Measurements from ENCODE around the gene FTSJ1. TPM values are rescaled to one million over a fixed set of nuclear protein-coding genes. Genes with fewer than 3 reads are reported as not detected.
A peak's percentile ranks its signal among the peaks of the same experiment; 100 is the strongest.

FTSJ1 gene
- total RNA-seq, 1 experiment from 2014 or later: 61.3 TPM

DNA sequence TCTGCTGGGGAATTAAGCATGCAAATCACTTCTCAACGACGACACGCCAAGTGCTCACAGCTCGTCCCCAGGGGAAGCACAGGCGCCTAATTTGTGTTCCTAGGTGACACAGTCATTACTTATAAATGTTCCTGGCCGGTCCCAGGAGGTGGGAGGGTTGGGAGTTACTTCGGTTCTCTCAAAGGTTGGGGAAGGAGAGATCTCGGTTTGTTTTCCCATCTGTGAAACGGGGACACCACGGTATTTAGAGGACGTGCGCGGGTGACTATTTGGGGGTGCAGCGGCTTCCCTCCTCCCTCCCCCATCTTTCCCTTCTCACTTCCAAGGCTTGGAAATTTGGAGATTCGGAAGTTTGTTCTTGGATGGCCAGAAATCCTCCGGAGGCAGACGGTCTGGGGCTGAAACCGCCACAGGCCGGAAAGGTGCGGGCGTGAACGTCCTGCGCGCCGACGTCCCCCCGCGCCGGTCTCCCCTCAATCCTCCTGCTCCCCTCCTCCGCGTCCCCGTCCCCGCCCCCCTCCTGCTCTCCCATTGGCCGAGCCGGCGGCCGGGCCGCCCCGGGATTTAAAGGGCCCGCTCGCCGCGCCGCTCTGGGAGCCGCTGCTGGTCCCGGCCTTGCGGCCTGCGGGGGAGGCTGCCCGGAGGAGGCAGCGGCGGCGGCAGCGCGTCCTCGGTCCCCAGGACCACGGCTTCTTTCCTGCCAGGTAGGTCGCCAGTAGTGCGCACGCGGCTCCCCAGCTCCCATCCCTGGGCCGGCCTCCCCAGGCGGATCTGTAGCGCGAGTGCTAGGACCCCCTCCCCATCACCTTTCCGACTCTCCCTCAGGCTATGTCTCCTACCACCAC lies 32.6 kb downstream of the FTSJ1 start, which contains the start of gene PORCN:
Gene PORCN (plus strand): TSS at position 593 of the 845 bp plus-strand sequence. CDS start 829 bp downstream, outside the sequence.
- peak; percentile 79 for DNase-seq (ENCODE audit: low spot score)
- no peaks in the 10 kb centered on the region for H3K9me3 ChIP-seq (ENCODE audit: low read depth, low read length, poor library complexity, severe bottlenecking)
- intact Hi-C loops (cut with micrococcal nuclease; ENCODE audit: unreplicated experiment): no loop called here
- peak within 1 kb of the TSS; percentile 67 for H3K27ac ChIP-seq (ENCODE audit: low read depth, low read length, poor library complexity, severe bottlenecking)
- no TSS peak for BruUV-seq (replicated peaks)
- CTCF ChIA-PET: no interaction called here
- H3K4me1 ChIP-seq (ENCODE audit: insufficient read depth, low read length, poor library complexity, severe bottlenecking): no peaks in the 10 kb centered on the region
- POLR2A ChIA-PET (ENCODE audit: low non-redundant PET): no interaction called here
- H3K27me3 ChIP-seq (replicated peaks; ENCODE audit: insufficient read depth, low read depth, low read length, poor library complexity): no peaks in the 10 kb centered on the region
- TF ChIP-seq, protein P1, sequence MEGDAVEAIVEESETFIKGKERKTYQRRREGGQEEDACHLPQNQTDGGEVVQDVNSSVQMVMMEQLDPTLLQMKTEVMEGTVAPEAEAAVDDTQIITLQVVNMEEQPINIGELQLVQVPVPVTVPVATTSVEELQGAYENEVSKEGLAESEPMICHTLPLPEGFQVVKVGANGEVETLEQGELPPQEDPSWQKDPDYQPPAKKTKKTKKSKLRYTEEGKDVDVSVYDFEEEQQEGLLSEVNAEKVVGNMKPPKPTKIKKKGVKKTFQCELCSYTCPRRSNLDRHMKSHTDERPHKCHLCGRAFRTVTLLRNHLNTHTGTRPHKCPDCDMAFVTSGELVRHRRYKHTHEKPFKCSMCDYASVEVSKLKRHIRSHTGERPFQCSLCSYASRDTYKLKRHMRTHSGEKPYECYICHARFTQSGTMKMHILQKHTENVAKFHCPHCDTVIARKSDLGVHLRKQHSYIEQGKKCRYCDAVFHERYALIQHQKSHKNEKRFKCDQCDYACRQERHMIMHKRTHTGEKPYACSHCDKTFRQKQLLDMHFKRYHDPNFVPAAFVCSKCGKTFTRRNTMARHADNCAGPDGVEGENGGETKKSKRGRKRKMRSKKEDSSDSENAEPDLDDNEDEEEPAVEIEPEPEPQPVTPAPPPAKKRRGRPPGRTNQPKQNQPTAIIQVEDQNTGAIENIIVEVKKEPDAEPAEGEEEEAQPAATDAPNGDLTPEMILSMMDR (conservative IDR thresholded peaks at IDR 0.05; ENCODE audit: low read depth, low read length): no peak
- no peak for TF ChIP-seq EZH2 (IDR thresholded peaks at IDR 0.05; ENCODE audit: borderline replicate concordance, low read depth, low read length, poor library complexity, severe bottlenecking)
- H3K4me3 ChIP-seq (ENCODE audit: low read depth, low read length, poor library complexity, severe bottlenecking): peak within 1 kb of the TSS; percentile 66
- no peaks in the 10 kb centered on the region for H3K36me3 ChIP-seq (ENCODE audit: insufficient read depth, low read length, poor library complexity, severe bottlenecking)

DNA sequence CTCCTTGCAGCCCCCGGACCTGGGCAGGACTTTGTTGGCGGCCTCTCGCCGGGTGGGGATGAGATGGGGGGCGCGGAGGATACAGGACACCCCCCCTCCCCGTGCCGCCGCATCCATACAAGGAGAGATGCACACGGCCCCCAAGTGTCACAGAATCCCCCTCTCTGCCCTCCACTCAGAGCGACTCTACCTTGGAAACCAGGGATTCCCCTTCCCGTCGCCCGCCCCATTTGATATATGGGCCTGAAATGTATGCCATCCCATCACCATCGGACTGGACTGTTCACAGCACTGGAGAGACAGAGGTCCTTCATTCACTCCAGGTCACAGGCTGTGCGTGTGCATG lies 33.2 kb downstream of the FTSJ1 start:
- H3K4me1 ChIP-seq (ENCODE audit: insufficient read depth, low read length, poor library complexity, severe bottlenecking): no peaks in the 10 kb centered on the region
- no peaks in the 10 kb centered on the region for H3K9me3 ChIP-seq (ENCODE audit: low read depth, low read length, poor library complexity, severe bottlenecking)
- no peak for DNase-seq (ENCODE audit: low spot score)
- TF ChIP-seq EZH2 (IDR thresholded peaks at IDR 0.05; ENCODE audit: borderline replicate concordance, low read depth, low read length, poor library complexity, severe bottlenecking): no peak
- TF ChIP-seq, protein P1 (conservative IDR thresholded peaks at IDR 0.05; ENCODE audit: low read depth, low read length): no peak
- peak overlapping the region; percentile 66 for H3K4me3 ChIP-seq (ENCODE audit: low read depth, low read length, poor library complexity, severe bottlenecking)
- ChIA-PET POLR2A (ENCODE audit: low non-redundant PET) (no interaction called here), CTCF (no interaction called here)
- H3K36me3 ChIP-seq (ENCODE audit: insufficient read depth, low read length, poor library complexity, severe bottlenecking): no peaks in the 10 kb centered on the region
- no peaks in the 10 kb centered on the region for H3K27me3 ChIP-seq (replicated peaks; ENCODE audit: insufficient read depth, low read depth, low read length, poor library complexity)
- BruUV-seq (replicated peaks): no TSS peak
- intact Hi-C loops (cut with micrococcal nuclease; ENCODE audit: unreplicated experiment): no loop called here
- H3K27ac ChIP-seq (ENCODE audit: low read depth, low read length, poor library complexity, severe bottlenecking): peak overlapping the region; percentile 67

DNA sequence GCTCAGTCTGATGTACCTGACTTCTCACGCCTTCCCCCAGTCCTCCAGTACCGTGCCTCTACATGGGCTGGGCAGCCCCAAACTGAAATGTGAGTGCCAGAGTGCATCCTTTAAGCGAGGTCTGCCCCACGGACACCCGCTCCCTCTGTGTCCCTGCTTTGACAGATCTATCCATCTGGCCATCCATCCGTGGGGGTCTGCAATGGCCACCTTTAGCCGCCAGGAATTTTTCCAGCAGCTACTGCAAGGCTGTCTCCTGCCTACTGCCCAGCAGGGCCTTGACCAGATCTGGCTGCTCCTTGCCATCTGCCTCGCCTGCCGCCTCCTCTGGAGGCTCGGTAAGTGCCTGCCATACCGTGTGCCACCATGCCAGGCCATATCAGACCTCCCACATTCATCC lies 33.6 kb downstream of the FTSJ1 start:
- Histone ChIP-seq H3K9me3 (ENCODE audit: low read depth, low read length, poor library complexity, severe bottlenecking) (no peaks in the 10 kb centered on the region), H3K36me3 (ENCODE audit: insufficient read depth, low read length, poor library complexity, severe bottlenecking) (no peaks in the 10 kb centered on the region), H3K27ac (ENCODE audit: low read depth, low read length, poor library complexity, severe bottlenecking) (no peak overlapping the region), H3K4me1 (ENCODE audit: insufficient read depth, low read length, poor library complexity, severe bottlenecking) (no peaks in the 10 kb centered on the region), H3K27me3 (replicated peaks; ENCODE audit: insufficient read depth, low read depth, low read length, poor library complexity) (no peaks in the 10 kb centered on the region), H3K4me3 (ENCODE audit: low read depth, low read length, poor library complexity, severe bottlenecking) (peak overlapping the region; percentile 66)
- no peak for DNase-seq (ENCODE audit: low spot score)
- intact Hi-C loops (cut with micrococcal nuclease; ENCODE audit: unreplicated experiment): no loop called here
- no peak for TF ChIP-seq EZH2 (IDR thresholded peaks at IDR 0.05; ENCODE audit: borderline replicate concordance, low read depth, low read length, poor library complexity, severe bottlenecking)
- TF ChIP-seq, protein P1 (conservative IDR thresholded peaks at IDR 0.05; ENCODE audit: low read depth, low read length): no peak
- ChIA-PET POLR2A (ENCODE audit: low non-redundant PET) (no interaction called here), CTCF (no interaction called here)
- no TSS peak for BruUV-seq (replicated peaks)

Measured in A673 (cell line).